HG03571 (cell line): Measurements from ENCODE around the gene ZNF700.
A peak's percentile ranks its signal among the peaks of the same experiment; 100 is the strongest.
"Not testable (repeated sequence)": the region's sequence is repeated elsewhere in the genome, so short reads cannot be mapped to it uniquely, and the experiment has no call there.

Experiments
- ATAC-seq: cut with Tn5 transposase; IDR thresholded peaks from one replicate; pipeline ENCODE4 v1.9.1; 2021; ENCODE audit not compliant: unreplicated experiment

ZNF700 gene

DNA sequence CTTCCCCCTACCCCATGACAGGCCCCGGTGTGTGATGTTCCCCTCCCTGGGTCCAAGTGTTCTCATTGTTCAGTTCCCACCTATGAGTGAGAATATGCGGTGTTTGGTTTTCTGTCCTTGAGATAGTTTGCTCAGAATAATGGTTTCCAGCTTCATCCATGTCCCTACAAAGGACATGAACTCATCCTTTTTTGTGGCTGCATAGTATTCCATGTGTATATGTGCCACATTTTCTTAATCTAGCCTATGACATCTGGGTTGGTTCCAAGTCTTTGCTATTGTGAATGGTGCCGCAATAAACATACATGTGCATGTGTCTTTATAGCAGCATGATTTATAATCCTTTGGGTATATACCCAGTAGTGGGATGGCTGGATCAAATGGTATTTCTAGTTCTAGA is 13.5 kb downstream of the ZNF700 start:
- not testable (repeated sequence) for ATAC-seq

DNA sequence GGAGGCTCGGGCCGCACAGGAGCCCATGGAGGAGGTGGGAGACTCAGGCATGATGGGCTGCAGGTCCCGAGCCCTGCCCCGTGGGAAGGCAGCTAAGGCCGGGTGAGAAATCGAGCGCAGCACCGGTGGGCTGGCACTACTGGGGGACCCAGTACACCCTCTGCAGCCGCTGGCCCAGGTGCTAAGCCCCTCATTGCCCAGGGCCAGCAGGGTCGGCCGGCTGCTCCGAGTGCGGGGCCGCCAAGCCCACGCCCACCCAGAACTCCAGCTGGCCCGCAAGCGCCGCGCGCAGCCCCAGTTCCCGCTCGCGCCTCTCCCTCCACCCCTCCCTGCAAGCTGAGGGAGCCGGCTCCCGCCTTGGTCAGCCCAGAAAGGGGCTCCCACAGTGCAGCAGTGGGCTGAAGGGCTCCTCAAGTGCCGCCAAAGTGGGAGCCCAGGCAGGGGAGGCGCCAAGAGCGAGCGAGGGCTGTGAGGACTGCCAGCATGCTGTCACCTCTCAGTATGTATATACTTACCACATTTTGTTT is 16.5 kb downstream of the ZNF700 start:
- ATAC-seq = not testable (repeated sequence)

DNA sequence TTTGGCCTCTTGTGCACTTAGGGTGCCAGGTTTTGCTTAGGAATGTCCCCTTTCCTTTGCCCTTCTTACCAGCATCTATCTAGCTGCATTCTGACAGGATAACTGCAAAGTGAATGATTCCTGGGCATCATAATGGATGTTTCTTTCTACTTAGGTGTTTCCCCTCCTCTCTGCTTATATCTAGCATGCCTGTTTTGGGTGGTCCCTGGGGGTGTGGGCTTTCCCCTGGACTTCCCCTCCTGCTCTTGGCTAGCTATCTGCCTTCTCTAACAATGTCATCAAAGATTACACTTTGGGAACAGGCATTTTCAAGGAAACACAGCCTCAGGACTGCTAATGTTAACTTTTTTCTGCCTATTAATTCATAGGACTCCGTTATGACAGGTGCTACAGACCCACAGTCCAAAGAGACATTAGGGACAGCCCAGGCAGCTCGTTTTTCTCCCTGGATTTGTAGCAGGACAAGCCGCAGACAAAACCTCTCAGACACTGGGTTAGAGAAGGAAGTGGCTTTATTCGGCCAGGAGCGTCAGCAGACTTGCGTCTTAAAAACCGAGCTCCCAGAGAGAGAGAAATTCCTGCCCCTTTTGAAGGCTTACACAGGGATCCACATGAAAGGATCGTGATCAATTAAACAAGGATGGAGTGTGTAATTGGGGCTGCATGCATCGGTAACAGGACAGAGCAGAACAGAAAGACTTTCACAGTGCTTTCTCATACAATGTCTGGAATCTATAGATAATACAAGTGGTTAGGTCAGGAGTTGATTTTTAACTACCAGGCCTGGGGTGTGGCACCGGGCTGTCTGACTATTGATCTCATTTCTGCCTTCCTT is 17.3 kb downstream of the ZNF700 start:
- ATAC-seq = no peak

DNA sequence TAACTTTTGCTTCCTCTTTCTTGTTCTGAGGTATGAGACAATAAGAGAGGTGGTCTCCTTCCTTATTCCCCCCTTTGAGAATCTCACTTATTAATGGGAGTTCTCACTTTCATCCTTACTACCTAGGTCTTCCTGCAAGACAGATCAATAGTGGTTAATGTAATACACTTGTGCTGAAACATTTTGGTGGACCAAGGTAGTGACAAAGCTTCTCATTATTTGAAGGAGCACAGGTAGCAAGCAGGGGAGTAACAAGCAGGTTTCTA is 17.9 kb downstream of the ZNF700 start:
- no peak for ATAC-seq

DNA sequence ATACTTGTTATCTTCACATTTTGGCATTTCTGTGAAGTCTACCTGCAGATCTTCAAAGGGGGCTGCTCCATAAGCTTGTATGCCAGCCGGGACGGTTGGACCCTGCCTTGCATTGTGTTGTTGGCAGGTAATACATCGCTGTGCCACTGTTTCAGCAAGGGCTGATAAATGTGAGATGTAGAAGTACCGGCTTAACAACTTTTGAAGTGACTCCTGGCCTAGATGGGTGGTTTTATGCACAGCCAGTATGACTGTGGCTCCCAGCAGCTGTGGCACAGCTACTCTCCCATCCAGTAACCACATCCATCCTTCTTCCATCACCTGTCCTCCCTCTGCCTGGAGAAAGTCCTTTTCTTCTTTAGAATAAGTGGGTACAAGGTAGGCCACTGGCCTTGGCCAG is 19.7 kb downstream of the ZNF700 start:
- ATAC-seq = no peak

DNA sequence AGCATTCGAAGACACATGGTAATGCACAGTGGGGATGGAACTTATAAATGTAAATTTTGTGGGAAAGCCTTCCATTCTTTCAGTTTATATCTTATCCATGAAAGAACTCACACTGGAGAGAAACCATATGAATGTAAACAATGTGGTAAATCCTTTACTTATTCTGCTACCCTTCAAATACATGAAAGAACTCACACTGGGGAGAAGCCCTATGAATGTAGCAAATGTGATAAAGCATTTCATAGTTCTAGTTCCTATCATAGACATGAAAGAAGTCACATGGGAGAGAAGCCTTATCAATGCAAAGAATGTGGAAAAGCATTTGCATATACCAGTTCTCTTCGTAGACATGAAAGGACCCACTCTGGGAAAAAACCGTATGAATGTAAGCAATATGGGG is 23.7 kb downstream of the ZNF700 start:
- ATAC-seq = no peak

DNA sequence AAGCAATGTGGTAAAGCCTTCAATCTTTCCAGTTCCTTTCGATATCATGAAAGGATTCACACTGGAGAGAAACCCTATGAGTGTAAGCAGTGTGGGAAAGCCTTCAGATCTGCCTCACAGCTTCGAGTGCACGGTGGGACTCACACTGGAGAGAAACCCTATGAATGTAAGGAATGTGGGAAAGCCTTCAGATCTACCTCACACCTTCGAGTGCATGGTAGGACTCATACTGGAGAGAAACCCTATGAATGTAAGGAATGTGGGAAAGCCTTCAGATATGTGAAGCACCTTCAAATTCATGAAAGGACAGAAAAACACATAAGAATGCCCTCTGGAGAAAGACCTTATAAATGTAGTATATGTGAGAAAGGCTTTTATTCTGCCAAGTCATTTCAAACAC is 24.3 kb downstream of the ZNF700 start:
- no peak for ATAC-seq

DNA sequence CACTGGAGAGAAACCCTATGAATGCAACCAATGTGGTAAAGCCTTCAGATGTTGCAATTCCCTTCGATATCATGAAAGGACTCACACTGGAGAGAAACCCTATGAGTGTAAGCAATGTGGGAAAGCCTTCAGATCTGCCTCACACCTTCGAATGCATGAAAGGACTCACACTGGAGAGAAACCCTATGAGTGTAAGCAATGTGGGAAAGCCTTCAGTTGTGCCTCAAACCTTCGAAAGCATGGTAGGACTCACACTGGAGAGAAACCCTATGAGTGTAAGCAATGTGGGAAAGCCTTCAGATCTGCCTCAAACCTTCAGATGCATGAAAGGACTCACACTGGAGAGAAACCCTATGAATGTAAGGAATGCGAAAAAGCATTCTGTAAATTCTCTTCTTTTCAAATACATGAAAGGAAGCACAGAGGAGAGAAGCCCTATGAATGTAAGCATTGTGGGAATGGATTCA is 24.7 kb downstream of the ZNF700 start:
- ATAC-seq = not testable (repeated sequence)

DNA sequence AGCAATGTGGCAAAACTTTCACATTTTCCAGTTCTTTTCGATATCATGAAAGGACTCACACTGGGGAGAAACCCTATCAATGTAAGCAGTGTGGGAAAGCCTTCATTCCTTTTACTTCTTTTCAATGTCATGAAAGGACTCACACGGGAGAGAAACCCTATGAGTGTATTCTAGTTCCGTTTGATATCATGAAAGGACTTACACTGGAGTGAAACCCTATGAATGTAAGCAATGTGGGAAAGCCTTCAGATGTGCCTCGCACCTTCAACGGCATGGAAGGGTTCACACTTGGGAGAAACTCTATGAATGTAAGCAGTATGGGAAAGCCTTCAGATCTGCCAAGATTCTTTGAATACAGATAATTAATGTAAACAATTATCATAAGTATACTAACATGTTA is 25.4 kb downstream of the ZNF700 start:
- ATAC-seq = no peak

DNA sequence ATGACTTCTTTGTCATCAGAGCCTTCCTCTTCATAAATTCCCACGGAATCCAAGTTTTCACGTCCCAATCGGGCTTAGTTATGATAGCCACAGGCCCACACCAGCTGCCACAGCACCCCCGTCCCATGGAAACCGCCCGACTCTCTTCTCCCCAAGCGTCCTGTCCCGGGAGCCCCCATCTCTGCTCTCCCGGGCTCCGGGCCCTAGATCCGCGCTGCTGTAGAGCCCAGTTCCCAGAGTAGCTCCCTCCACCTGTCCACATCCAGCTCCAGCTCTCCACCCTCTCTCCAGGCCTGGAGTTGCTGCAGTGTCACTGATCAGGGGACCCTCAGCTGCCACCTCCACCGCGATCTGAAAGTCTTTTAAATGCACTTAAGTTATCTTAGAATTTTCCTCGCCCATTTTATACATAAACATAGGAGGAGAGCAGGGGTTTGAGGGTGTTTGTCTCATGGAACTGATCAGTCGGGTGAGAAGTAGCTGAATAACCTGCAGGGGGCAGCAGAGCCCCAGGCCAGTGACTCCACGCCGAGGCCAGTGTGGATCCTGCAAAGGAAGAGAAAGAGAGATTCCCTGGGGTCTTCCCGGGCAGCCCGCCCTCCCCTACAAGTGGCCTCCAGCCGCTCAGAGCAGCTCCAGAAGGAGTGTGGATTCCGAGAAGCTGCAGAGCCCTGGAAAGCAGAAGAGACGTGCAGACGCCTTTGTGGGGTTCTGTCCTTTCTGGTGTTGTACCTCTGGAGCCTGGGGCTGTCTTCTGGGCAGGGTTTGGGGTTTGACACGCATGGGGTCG is 38.9 kb downstream of the ZNF700 start:
- ATAC-seq = no peak

DNA sequence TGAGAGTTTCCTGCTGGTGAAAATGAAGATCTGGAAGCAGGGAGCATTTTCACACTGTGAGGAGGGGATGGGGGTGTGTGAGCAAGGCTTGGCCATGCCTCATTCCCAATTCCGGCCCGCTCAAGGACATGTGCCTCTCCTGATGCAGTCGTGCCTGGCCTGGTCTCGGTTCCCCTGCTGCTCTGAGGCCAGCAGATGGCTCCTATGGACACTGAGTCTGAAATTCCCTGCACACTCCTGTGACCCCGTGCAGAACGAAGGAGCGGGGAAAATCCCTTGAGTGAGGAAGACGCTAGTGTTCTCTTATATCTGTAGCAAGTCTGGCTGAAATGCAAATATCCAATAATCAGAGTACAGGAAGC is 39.6 kb downstream of the ZNF700 start:
- peak; percentile 15 for ATAC-seq

DNA sequence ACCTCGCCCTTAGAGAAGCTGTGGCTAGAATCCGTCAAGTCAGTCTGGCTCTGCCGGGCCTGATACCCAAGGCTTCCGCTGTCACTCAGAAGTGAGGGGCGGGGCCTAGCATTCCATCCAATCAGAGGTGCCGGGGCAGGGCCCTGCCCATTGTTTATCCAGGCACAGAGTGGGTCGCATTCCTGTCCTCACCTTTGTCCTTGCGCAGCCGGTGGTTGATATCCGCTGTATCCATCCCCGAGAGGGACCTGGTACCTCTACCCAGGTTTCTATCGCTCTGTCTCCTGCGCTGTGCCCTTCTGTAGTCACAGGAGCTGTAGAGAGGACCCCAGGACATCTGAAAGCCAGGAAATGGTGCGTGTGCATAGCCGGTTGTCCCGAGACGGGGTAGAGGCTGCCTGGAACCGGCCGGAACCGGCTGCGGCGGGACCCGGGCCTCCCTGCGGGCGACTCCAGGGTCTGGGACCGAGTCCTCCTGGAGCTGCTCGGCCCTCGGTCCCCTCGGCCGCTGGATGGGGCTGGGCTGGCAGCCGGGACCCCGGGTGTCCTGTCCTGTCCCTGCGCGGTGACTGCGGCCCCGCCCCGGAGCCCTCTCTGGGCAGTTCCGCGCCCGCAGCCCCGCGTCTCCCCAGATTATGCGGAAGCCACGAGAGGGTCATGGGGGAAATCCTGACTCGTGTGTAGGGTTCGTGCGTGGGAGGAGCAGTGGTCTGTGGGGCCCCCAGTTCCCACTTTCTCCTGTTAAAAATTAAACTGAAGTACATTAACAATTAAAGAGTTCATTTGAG is 40.1 kb downstream of the ZNF700 start, which contains the start of gene ZNF763:
TSS of gene ZNF763 (plus strand) at position 183 of the 788 bp plus-strand sequence. CDS start at position 352, 169 bp downstream.
- ATAC-seq = peak; percentile 71

DNA sequence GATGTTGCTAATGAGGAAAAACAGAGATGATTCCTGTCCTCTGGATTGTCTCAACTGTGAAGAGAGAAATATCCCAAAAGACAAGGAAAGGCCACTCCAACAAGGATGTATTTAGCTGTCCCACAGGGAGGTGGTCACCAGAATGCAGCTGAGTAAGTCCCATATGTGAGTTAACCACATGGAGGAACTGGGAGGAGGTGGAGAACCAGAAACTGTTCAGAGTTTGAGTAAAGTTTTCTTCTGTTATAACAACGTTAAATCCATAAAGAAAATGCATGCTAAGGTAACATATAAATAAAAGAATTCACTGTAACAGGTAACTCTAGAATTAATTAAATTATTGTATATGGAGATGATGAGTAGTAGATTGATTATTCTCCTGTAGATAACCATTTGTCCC is 45.3 kb downstream of the ZNF700 start:
- ATAC-seq = no peak

DNA sequence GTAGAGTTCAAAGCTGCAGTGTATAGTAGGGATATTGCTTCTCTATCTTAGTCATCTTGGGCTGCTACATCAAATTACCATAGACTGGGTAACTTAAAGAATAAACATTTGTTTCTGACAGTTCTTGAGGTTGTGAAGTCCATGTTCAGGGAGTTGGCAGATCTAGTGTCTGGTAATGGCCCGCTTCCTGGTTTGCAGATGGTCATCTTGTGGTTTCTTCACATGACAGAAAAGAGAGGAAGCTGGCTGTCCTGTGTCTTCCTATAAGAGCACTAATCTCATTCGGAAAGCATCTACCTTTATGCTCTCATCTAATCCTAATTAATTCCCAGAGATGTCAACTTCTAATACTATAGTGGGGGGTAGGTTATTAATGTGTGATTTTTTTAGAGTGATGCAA is 46.1 kb downstream of the ZNF700 start:
- ATAC-seq = no peak

DNA sequence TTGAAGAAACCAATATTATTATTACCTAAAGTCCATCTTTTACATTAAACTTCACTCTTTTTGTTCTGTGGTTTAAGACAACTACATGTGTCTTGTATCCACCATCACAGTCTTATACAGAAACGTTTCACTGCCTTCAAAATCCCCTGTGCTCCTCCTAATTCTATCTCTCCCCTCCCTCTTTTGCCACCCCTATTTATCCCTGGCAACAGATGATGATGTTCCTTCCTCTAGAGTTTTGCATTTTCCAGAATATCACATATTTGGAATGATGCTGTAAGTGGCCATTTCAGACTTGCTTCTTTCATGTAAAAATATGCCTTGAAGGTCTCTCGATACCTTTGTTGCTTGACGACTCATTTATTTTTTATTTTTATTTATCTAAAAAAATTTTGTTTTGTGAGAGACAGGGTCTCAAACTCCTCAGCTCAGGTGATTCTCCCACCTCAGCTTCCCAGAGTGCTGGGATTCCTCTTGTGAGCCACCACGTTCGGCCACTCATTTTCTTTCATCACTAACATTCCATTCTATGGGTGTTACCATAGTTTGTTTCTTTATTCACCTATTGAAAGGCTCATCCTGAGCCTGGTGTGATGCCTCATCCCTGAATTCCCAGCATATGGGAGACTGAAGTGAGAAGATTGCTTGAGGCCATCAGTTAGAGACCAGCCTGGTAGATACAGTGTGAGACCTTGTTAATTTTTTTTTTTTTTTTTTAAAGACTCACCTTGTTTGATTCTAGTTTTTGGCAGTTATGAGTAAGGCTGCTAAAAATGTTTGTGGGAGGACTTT is 48.3 kb downstream of the ZNF700 start:
- no peak for ATAC-seq

DNA sequence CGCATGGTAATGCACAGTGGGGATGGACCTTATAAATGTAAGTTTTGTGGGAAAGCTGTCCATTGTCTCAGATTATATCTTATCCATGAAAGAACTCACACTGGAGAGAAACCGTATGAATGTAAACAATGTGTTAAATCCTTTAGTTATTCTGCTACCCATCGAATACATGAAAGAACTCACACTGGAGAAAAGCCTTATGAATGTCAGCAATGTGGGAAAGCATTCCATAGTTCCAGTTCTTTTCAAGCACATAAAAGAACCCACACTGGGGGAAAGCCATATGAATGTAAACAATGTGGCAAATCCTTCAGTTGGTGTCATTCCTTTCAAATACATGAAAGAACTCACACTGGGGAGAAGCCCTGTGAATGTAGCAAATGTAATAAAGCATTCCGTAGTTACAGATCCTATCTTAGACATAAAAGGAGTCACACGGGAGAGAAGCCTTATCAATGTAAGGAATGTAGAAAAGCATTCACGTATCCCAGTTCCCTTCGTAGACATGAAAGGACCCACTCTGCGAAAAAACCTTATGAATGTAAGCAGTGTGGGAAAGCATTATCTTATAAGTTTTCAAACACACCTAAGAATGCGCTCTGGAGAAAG is 53.7 kb downstream of the ZNF700 start:
- no peak for ATAC-seq

DNA sequence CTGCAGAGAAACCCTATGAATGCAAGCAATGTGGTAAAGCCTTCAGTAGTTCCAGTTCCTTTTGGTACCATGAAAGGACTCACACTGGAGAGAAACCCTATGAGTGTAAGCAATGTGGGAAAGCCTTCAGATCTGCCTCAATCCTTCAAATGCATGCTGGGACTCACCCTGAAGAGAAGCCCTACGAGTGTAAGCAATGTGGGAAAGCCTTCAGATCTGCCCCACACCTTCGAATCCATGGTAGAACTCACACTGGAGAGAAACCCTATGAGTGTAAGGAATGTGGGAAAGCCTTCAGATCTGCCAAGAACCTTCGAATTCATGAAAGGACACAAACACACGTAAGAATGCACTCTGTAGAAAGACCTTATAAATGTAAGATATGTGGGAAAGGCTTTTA is 54.6 kb downstream of the ZNF700 start:
- no peak for ATAC-seq

DNA sequence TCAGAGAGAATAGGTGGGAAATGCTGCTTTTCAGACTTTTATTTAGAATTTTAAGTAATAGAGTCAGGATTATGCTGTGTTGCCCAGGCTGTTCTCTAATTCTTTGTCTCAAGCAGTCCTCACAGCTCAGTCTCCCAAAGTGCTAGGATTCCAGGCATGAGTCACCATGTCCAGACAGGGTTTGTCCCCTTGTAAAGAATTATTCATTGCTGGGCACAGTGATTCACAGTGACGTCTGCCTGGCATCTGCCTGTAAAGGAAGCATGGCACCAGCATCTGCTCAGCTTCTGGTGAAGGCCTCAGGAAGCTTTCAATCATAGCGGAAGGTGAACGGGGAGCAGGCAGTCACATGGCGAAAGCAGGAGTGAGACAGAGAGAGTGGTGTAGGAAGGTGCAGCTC is 57.6 kb downstream of the ZNF700 start:
- ATAC-seq = no peak

DNA sequence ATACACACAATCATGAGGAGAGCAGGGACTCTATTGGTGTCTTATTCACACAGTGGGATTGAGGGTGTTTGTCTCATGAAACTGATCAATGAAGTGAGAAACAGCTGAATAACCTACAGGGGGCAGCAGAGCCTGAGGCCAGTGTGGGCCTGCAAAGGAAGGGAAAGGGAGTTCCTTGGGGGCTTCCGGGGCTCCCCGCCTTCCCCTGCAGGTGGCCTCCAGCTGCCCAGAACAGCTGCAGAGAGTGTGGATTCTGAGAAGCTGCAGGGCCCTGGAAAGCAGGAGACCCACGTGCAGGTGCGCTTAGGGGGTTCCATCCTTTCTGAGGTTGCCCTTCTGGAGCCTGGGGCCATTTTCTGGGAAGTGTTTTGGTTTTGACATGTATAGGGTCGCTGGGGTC is 60.1 kb downstream of the ZNF700 start:
- no peak for ATAC-seq

DNA sequence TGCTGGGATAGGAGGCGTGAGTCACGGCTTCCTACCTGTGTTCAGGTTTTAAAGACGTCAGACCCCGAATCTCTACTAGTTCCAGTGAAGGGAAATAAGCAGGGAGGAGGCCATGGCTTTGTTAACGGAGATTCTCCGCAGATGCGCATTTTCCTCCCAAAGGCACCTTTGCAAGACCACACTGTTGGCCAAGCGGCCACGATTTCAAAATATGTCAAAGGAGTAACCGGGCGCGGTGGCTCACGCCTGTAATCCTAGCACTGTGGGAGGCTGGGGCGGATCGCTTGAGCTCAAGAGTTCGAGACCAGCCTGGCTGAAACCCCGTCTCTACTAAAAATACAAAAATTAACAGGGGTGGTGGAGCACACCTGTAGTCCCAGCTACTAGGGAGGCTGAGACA is 61.8 kb downstream of the ZNF700 start:
- no peak for ATAC-seq
